Measurements from ENCODE around the gene TAS2R16.

TAS2R16 gene

DNA sequence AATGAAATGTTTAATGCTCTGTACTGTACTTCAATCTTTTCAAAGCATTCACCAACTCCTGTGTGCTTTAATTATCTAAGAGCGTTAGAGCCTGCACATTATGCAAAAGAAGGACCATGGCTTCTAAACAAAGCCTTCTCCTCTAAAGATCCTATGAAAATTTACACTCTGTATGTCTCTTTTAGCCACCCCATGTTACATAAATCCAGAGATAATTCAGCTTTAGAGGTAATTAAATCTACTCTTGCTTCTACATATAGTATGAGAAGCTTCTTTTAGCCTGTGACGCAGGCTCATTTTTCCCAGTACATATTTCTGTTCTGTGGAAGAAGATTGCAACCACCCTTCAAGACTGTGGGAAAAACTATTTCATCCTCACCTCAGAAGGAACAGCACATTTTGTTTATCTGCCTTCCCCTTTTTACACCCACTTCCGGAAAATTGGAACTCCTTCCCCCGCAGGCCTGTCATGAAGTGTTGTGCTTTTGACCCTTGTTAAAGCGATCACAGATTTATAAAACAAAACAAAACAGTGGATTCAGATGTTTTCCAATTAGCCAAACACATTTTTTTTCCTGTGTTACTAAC, 8.1 kb upstream of the TAS2R16 start:
- H3K4me3 ChIP-seq (ENCODE audit: low read depth, low read length): no peak overlapping the region
- TF ChIP-seq, protein P1, sequence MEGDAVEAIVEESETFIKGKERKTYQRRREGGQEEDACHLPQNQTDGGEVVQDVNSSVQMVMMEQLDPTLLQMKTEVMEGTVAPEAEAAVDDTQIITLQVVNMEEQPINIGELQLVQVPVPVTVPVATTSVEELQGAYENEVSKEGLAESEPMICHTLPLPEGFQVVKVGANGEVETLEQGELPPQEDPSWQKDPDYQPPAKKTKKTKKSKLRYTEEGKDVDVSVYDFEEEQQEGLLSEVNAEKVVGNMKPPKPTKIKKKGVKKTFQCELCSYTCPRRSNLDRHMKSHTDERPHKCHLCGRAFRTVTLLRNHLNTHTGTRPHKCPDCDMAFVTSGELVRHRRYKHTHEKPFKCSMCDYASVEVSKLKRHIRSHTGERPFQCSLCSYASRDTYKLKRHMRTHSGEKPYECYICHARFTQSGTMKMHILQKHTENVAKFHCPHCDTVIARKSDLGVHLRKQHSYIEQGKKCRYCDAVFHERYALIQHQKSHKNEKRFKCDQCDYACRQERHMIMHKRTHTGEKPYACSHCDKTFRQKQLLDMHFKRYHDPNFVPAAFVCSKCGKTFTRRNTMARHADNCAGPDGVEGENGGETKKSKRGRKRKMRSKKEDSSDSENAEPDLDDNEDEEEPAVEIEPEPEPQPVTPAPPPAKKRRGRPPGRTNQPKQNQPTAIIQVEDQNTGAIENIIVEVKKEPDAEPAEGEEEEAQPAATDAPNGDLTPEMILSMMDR (IDR thresholded peaks at IDR 0.05; ENCODE audit: borderline replicate concordance, insufficient read depth, low read depth, low read length): no peak

DNA sequence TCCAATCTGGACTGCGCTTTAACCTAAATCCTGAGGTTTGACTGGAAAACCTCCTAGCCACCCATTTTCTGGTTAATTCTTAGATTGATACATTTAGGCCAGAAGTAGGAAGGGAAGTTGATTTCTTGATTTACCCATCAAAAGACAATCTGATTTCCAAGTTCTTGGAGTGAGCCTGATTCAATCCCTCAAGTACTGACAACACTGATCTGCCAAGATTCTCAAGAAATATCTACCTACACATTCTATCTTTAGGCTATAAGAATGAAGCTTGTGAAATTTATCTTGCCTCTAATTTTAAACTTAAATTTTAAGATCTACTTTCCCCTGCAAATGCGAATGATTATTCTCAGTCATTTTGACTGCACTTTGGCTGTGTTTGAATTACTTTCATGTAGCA, 5.9 kb downstream of the TAS2R16 start:
- no peak overlapping the region for H3K4me3 ChIP-seq (ENCODE audit: low read depth, low read length)
- TF ChIP-seq, protein P1 (IDR thresholded peaks at IDR 0.05; ENCODE audit: borderline replicate concordance, insufficient read depth, low read depth, low read length): no peak

DNA sequence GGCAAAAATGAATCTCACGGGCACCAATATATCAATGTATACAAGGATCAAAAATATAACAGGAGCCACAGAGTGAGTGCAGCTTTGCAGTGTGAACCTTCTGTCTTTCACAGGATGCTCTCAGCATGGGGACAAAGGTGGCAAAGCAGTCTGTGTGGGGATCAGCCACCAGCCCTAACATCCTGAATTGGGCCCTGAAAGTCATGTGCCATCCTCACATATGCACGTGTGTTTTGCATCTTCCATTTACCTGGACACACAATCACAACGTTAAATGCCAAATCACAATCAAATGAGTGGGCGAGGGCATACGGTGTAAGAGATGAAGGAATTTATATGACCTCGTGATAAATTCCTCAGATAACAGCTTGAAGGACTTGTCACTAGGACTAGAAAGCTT, 6.5 kb downstream of the TAS2R16 start:
- no peak overlapping the region for H3K4me3 ChIP-seq (ENCODE audit: low read depth, low read length)

DNA sequence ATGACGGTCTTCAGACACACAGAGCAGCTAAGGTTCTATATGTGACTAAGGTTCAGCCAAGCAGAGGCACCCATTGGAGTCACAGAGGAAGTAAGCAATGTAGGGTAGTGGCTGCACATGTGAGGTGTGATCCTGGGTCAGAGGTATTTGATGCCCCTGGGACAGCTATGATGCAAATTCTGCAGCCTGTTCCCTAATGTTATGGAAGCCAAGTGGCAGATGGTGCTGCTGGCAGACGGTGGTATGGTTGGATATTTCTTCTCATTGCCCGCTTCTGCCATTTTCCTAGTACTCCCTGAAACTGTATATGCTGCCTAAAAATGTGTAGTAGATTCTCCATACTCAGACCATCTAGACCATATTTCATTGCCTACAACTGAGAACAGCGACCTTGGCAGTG, 7.2 kb downstream of the TAS2R16 start:
- no peak overlapping the region for H3K4me3 ChIP-seq (ENCODE audit: low read depth, low read length)
- TF ChIP-seq, protein P1 (IDR thresholded peaks at IDR 0.05; ENCODE audit: borderline replicate concordance, insufficient read depth, low read depth, low read length): no peak

More for the DNA sequence above, 6.5 kb downstream of the TAS2R16 start:
- TF ChIP-seq, protein P1 (IDR thresholded peaks at IDR 0.05; ENCODE audit: borderline replicate concordance, insufficient read depth, low read depth, low read length): no peak

DNA sequence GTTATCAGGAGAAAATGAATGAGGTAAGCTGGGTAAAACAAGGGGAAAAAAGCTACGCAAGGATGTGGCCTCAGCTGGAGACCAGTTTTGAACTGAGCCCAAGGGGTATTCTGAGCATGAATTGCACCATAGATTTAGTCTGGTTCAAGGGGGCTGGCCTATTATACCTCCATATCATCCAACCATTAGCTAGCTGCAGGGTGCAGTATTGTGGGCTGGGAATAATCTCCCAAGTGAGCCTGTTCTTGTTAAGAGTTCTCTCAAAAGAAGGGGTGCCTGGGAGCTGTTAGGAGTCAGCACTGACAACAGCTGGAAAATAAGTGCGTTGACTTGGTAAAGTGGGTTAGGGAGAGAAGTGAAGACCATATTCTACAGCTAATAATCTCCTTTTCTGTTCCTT, 8.0 kb downstream of the TAS2R16 start:
- TF ChIP-seq, protein P1 (IDR thresholded peaks at IDR 0.05; ENCODE audit: borderline replicate concordance, insufficient read depth, low read depth, low read length): no peak
- H3K4me3 ChIP-seq (ENCODE audit: low read depth, low read length): no peak overlapping the region

DNA sequence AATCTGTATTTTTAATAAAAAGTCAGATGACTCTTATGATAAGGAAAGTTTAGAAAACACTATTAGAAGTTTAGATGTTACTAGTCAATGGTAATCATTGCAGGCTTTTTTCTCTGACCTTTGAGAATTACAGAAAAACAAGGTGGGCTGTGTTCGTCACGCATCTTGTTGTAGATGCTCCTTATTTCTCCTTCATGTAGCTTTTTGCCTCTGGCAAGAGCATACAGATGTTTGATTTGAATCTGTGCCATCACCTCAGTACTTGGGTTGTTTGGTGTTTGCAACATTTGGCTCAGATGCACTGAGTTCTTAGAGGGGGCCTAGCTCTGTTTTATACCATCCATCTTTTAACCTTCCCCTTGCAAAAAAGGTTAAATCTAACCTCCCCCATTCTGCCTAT, 11.5 kb downstream of the TAS2R16 start:
- H3K4me3 ChIP-seq (ENCODE audit: low read depth, low read length): no peak overlapping the region
- TF ChIP-seq, protein P1 (IDR thresholded peaks at IDR 0.05; ENCODE audit: borderline replicate concordance, insufficient read depth, low read depth, low read length): no peak

DNA sequence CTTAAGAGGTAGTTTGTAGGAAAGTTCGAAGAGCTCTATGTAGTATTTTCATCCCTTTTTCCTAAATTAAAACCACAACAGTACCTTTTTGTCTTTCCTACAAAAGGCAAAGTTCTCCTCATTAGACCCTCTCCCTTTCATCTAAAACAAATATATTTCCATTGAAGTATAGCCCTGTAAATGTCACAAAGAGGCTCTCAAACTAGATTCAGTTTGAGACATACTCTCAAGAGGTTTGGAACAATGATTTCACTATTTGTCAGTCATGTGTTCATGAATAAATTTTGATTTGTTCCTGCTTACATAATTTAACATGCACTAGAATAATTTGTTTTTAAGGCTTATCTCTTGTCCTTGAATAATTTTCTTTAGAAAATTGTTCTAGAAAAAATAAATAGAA, 12.2 kb downstream of the TAS2R16 start:
- TF ChIP-seq, protein P1 (IDR thresholded peaks at IDR 0.05; ENCODE audit: borderline replicate concordance, insufficient read depth, low read depth, low read length): no peak
- H3K4me3 ChIP-seq (ENCODE audit: low read depth, low read length): no peak overlapping the region

Measured in GM12875 (cell line).